Ovary (tissue), 9 donors: ENCODE data around the gene MKI67. TPM values are rescaled to one million over a fixed set of nuclear protein-coding genes. Genes with fewer than 3 reads are reported as not detected.

ENCODE experiments used
- DNase-seq, 5 donors: peaks; one replicate each; pipeline ENCODE4 v3.0.0-alpha.2; 2019 to 2020
- H3K27ac ChIP-seq, 2 donors: fragments of 200-600 bp; one replicate each; pipeline versions ENCODE4 v1.5.1 to v1.8.0; 2019 to 2022
- H3K27me3 ChIP-seq: fragments of 200-600 bp; one replicate; pipeline ENCODE4 v1.8.0; 2022
- H3K36me3 ChIP-seq: fragments of 200-600 bp; sonication (generic); one replicate; pipeline ENCODE4 v1.5.1; 2019
- H3K4me1 ChIP-seq: one replicate; pipeline ENCODE4 v1.8.1; 2013; ENCODE audit warnings: mild to moderate bottlenecking, moderate library complexity; ENCODE audit not compliant: insufficient read depth
- H3K4me3 ChIP-seq: fragments of 200-600 bp; sonication (generic); one replicate; pipeline ENCODE4 v1.5.1; 2017
- H3K9me3 ChIP-seq, 2 donors: fragments of 200-600 bp in 1 of 2; sonication (generic) in 1 of 2; one replicate each; pipeline versions ENCODE4 v1.5.1 to v1.8.1; 2013 to 2019; ENCODE audit warnings: mild to moderate bottlenecking in 1 of 2, moderate library complexity in 1 of 2
- EP300 ChIP-seq: sonication (generic); formaldehyde crosslinking; IDR thresholded peaks from one replicate; pipeline ENCODE4 v1.6.1; 2017; ENCODE audit warnings: antibody characterized with exemption
- POLR2A ChIP-seq: fragments of 450-650 bp; IDR thresholded peaks from one replicate; pipeline ENCODE4 v1.6.1; 2017; ENCODE audit warnings: antibody characterized with exemption, mild to moderate bottlenecking, moderate library complexity
- WGBS, 3 donors: extraction: QIAGEN DNeasy Blood & Tissue Kit in 1 of 3; methylation state at CpG; one replicate each; pipeline versions ENCODE4 v1.1.5 to v1.1.7; 2013 to 2017; 5-methylcytosine and 5-hydroxymethylcytosine counted together
- intact Hi-C, 4 donors: fragments of 100-400 bp; cut with DNase I; formaldehyde crosslinking; loops; one replicate each; pipeline versions ENCODE4 v1.11.0 to v1.15.1; 2022 to 2023
- polyA plus RNA-seq, 2 donors: library from polyadenylated mRNA; stranded (reverse); fragments of 200-250 nt in 1 of 2; fragments of 350-450 nt in 1 of 2; fragmentation: Illumina TruSeq in 1 of 2; extraction: RNeasy Lipid Tissue Mini Kit (QIAGEN cat#74804) in 1 of 2; gene quantifications; one replicate each; pipeline ENCODE4 v1.2.3, GENCODE V29; 2013 to 2014
- total RNA-seq, 7 donors: library from RNA; depleted of rRNA in 2 of 7; stranded (reverse); fragments of >200 nt in 2 of 7; fragmentation: NEBNext Ultra II Directional in 3 of 7; extraction: Animal tissue kit (Norgen Biotek cat#: 25700) in 3 of 7; gene quantifications; one replicate each; pipeline versions ENCODE4 v1.1.0 to v1.2.4, GENCODE V29; 2016 to 2023
- TF ChIP-seq, protein P1 (sequence below), 3 donors: fragments of 450-650 bp in 2 of 3; fragments of 200-600 bp in 1 of 3; IDR thresholded peaks; one replicate each; pipeline versions ENCODE4 v1.5.1 to v1.8.0; 2016 to 2022; ENCODE audit warnings: antibody characterized with exemption in 3 of 3, mild to moderate bottlenecking in 1 of 3
- donor health status: DM: no; HTN: no; CAD: no; lungs with moderate emphysema.
- donor health status: DM: no; HTN: no; CAD: no.
- donor health status: Bipolar disorder and iron deficiency.
- donor health status: DM: yes; HTN: yes; CAD: no.
- donor health status: DM: no; HTN: no; CAD: no.
- donor health status: DM: yes; HTN: yes; CAD: no.

The MKI67 gene
- total and polyA plus RNA-seq, 9 donors: 0.10 to 3.6 (median 0.71) TPM; not detected in 1

DNA sequence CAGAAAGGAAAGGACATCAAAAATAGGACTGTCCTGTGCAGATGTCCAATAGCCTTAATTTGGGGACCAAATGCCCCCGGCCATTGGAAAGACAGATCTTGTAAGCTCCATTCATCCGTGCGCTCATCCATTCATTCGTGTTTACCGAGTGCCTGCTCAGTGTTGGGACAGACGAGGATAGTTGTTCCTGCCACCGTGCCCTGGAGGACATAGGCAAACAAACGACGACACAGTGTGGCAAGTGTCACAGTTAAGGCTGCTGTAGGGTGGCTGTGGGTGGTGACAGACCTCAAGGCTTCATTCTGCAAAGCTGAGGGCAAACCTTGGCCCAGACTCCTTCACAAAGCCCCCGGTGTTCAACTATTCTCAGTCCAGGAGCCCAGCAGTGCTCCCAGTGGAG is 27.6 kb downstream of the MKI67 start:
- H3K9me3 ChIP-seq: no peaks in the 10 kb centered on the region
- intact Hi-C loops: no loop called here
- no peak for DNase-seq
- no peak overlapping the region for H3K4me3 ChIP-seq
- H3K4me1 ChIP-seq: no peaks in the 10 kb centered on the region
- 95 to 98% (median 96%) methylated on average over 10 of the region's 10 CpGs for WGBS, 3 donors
- TF ChIP-seq, protein P1, sequence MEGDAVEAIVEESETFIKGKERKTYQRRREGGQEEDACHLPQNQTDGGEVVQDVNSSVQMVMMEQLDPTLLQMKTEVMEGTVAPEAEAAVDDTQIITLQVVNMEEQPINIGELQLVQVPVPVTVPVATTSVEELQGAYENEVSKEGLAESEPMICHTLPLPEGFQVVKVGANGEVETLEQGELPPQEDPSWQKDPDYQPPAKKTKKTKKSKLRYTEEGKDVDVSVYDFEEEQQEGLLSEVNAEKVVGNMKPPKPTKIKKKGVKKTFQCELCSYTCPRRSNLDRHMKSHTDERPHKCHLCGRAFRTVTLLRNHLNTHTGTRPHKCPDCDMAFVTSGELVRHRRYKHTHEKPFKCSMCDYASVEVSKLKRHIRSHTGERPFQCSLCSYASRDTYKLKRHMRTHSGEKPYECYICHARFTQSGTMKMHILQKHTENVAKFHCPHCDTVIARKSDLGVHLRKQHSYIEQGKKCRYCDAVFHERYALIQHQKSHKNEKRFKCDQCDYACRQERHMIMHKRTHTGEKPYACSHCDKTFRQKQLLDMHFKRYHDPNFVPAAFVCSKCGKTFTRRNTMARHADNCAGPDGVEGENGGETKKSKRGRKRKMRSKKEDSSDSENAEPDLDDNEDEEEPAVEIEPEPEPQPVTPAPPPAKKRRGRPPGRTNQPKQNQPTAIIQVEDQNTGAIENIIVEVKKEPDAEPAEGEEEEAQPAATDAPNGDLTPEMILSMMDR (IDR thresholded peaks at IDR 0.05): no peak
- TF ChIP-seq POLR2A: no peak
- no peak for TF ChIP-seq EP300
- no peak overlapping the region for H3K27ac ChIP-seq
- H3K27me3 ChIP-seq: no peaks in the 10 kb centered on the region
- no peaks in the 10 kb centered on the region for H3K36me3 ChIP-seq

DNA sequence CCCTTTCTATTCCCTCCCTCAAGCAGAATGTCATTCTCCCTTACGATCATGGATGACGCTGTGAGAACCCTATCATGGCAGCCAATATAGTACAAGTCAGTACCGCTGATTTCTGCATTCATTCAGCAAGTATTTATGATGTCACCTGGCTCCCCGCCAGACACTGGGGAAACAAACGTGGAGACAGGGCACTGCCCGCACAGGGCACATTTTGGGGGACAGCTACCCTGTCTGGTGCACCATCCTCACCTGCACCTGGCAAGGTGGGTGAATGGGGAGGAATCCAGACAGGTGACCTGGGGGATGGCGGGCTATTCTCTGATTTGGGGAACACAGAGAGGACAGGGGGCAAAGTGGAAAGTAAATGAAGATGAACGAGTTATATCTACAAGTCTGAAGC is 28.4 kb downstream of the MKI67 start:
- H3K4me1 ChIP-seq: no peaks in the 10 kb centered on the region

DNA sequence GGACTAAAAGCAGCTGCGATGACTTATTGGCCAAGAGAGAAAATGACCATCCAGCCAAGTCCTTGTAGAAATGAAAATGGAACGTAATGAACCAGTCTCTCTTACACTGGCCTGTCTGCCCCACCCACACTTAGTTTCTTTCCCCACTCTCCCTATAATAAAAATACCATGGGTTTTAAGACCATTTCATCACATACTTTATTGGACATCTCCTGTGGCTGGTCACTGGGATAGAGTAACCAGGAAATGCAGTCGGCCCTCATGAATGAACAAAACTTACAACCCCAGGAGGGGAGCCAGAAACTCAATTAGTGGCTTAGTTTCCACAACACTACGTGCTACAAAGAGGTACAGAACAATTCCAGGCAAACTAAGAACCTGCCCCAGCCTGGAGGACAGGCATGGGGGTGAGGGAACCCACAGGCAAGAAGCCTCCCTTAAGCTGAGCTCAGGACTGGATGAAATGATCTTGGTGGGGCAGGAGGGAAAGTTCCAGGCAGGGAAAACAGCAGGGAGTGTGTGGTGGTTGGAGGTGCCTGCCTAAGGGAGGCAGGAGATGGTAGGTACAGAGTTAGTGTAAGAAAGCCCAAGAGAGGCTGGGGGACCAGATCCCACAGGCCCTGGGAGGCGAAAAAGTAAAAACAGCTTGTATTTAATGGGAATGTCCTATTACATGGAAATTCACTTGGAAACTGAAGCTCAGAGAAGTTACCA is 29.6 kb downstream of the MKI67 start:
- TF ChIP-seq POLR2A (no peak), EP300 (no peak)
- TF ChIP-seq, protein P1 (IDR thresholded peaks at IDR 0.05): no peak
- no peaks in the 10 kb centered on the region for H3K9me3 ChIP-seq
- no peak for DNase-seq
- WGBS, 3 donors: 89 to 91% (median 89%) methylated on average over 5 of the region's 5 CpGs
- H3K36me3 ChIP-seq: no peaks in the 10 kb centered on the region
- intact Hi-C loops: no loop called here
- H3K4me3 ChIP-seq: no peak overlapping the region
- no peaks in the 10 kb centered on the region for H3K4me1 ChIP-seq
- no peaks in the 10 kb centered on the region for H3K27me3 ChIP-seq
- H3K27ac ChIP-seq: no peak overlapping the region

More for the DNA sequence above, 28.4 kb downstream of the MKI67 start:
- Histone ChIP-seq H3K27ac (no peak overlapping the region), H3K4me3 (no peak overlapping the region), H3K27me3 (no peaks in the 10 kb centered on the region), H3K9me3 (no peaks in the 10 kb centered on the region), H3K36me3 (no peaks in the 10 kb centered on the region)
- 81 to 84% (median 84%) methylated on average over 8 of the region's 8 CpGs for WGBS, 3 donors
- no peak for TF ChIP-seq POLR2A
- no peak for TF ChIP-seq EP300
- TF ChIP-seq, protein P1 (IDR thresholded peaks at IDR 0.05): no peak
- no peak for DNase-seq
- intact Hi-C loops: no loop called here

DNA sequence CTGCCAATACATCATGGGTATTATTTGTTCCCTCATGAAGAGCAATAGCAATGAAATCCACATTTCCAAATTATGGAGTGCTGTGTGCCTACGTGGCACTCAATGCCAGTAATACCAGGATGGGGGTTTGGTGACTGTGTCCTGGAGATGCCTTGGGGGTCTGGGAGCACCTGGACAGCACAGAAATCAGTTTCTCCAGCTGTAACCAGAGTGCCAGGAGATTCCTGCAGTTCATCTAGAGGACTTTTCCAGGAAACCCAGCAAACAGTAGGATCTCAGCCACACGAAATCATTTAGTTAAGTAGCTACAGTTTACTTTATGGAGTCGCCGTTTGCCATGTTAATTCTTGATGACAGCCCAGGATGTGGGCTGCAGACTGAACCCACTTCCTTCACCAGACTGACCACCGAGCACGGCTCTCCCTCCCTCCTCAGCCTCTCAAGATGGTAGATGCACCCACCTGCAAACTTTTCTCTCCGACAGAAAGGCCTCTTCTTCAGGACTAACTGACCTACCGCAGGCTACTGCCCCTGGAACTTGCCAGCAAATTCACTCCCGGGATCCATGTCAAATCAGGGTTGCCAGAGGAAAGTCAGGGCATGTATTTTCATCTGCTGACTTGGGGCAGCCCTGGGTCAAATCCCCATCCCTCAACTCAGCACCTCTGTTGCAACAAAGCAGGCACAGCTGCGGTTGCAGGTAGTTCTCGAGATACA is 30.3 kb downstream of the MKI67 start:
- no peaks in the 10 kb centered on the region for H3K4me1 ChIP-seq
- no peaks in the 10 kb centered on the region for H3K36me3 ChIP-seq
- H3K4me3 ChIP-seq: no peak overlapping the region
- 89 to 93% (median 91%) methylated on average over 11 of the region's 11 CpGs for WGBS, 3 donors
- DNase-seq: no peak
- no peaks in the 10 kb centered on the region for H3K27me3 ChIP-seq
- intact Hi-C loops: no loop called here
- TF ChIP-seq POLR2A (no peak), EP300 (no peak)
- TF ChIP-seq, protein P1 (IDR thresholded peaks at IDR 0.05): no peak
- no peaks in the 10 kb centered on the region for H3K9me3 ChIP-seq
- H3K27ac ChIP-seq: no peak overlapping the region
